IMR-90 (cell line): ENCODE measurements around the gene LDLRAD4. TPM values are rescaled to one million over a fixed set of nuclear protein-coding genes. Genes with fewer than 3 reads are reported as not detected.

Experiments
- ATAC-seq: fragments of 200-7000 bp; cut with Tn5 transposase; 2 replicates; pipeline ENCODE4 v1.9.1; 2020; ENCODE audit warnings: low read depth, mild to moderate bottlenecking, moderate library complexity
- BruUV-seq: library from RNA; stranded (reverse); fragments of 400-500 nt; replicated peaks from 2 replicates; lab custom pipeline; 2021; lab: Mats Ljungman, UMichigan
- CTCF ChIA-PET: fragments of 300-600 bp; formaldehyde crosslinking; extraction: SDS; loops from one replicate; lab custom pipeline; 2021; ENCODE audit warnings: antibody characterized with exemption; lab: Yijun Ruan, JAX
- POLR2A ChIA-PET: fragments of 300-600 bp; sonication (Branson Sonifier 250); formaldehyde crosslinking; loops from one replicate; lab custom pipeline; 2022; ENCODE audit warnings: antibody characterized with exemption; ENCODE audit not compliant: unreplicated experiment; lab: Charles Lee
- DNase-seq: peaks from one replicate; pipeline ENCODE4 v3.0.0; 2013
- H2AFZ ChIP-seq: replicated peaks from 2 replicates; pipeline ENCODE3; 2013; ENCODE audit warnings: low read length, mild to moderate bottlenecking; ENCODE audit not compliant: poor library complexity
- H2AK5ac ChIP-seq: 2 replicates; pipeline ENCODE4 v1.6.1; 2013; ENCODE audit warnings: low read depth, low read length, inconsistent platforms
- H2AK9ac ChIP-seq: replicated peaks from 2 replicates; pipeline ENCODE3; 2013; ENCODE audit warnings: mild to moderate bottlenecking, low read depth, low read length, moderate library complexity; ENCODE audit not compliant: poor library complexity
- H2BK120ac ChIP-seq: 2 replicates; pipeline ENCODE4 v1.6.1; 2013; ENCODE audit warnings: low read depth, low read length, inconsistent platforms
- H2BK15ac ChIP-seq: 3 replicates; pipeline ENCODE4 v1.6.1; 2013; ENCODE audit warnings: low read depth, low read length, inconsistent platforms
- H2BK20ac ChIP-seq: 2 replicates; pipeline ENCODE4 v1.6.1; 2013; ENCODE audit warnings: low read depth, mild to moderate bottlenecking, inconsistent platforms, low read length, moderate library complexity
- H2BK5ac ChIP-seq: 2 replicates; pipeline ENCODE4 v1.6.1; 2013; ENCODE audit warnings: mild to moderate bottlenecking, low read depth, low read length, inconsistent platforms; ENCODE audit not compliant: poor library complexity, severe bottlenecking
- H3K14ac ChIP-seq: replicated peaks from 2 replicates; pipeline ENCODE4 v1.6.1; 2013; ENCODE audit warnings: low read depth, low read length, inconsistent platforms
- H3K18ac ChIP-seq: 2 replicates; pipeline ENCODE4 v1.6.1; 2013; ENCODE audit warnings: low read depth, low read length, control low read depth
- H3K23ac ChIP-seq: 2 replicates; pipeline ENCODE4 v1.6.1; 2013; ENCODE audit warnings: low read depth, low read length, inconsistent platforms
- H3K27ac ChIP-seq: 2 replicates; pipeline ENCODE4 v1.5.1; 2013; ENCODE audit warnings: mild to moderate bottlenecking, control low read depth, low read length; ENCODE audit not compliant: insufficient read depth
- H3K27me3 ChIP-seq: 2 replicates; pipeline ENCODE4 v1.6.1; 2013; ENCODE audit warnings: low read length; ENCODE audit not compliant: control insufficient read depth, insufficient read depth
- H3K36me3 ChIP-seq: 2 replicates; pipeline ENCODE4 v1.6.1; 2013; ENCODE audit warnings: low read length, mixed read lengths; ENCODE audit not compliant: control insufficient read depth, insufficient read depth
- H3K4ac ChIP-seq: 2 replicates; pipeline ENCODE4 v1.6.1; 2013; ENCODE audit warnings: low read depth, low read length, inconsistent platforms
- H3K4me1 ChIP-seq: 2 replicates; pipeline ENCODE4 v1.6.1; 2013; ENCODE audit warnings: low read length, mixed read lengths; ENCODE audit not compliant: control insufficient read depth, insufficient read depth
- H3K4me2 ChIP-seq: 2 replicates; pipeline ENCODE4 v1.6.1; 2013; ENCODE audit warnings: low read depth, mild to moderate bottlenecking, control low read depth, low read length, moderate library complexity
- H3K4me3 ChIP-seq: 2 replicates; pipeline ENCODE4 v1.5.1; 2013; ENCODE audit warnings: low read depth, mild to moderate bottlenecking, control low read depth, low read length, moderate library complexity; ENCODE audit not compliant: insufficient read depth
- H3K56ac ChIP-seq: 2 replicates; pipeline ENCODE4 v1.6.1; 2013; ENCODE audit warnings: low read length, inconsistent platforms; ENCODE audit not compliant: insufficient read depth; ENCODE audit errors: extremely low read depth
- H3K79me1 ChIP-seq, 2 experiments: 2 replicates each; pipeline ENCODE4 v1.6.1; 2013; ENCODE audit warnings: low read length in 2 of 2, inconsistent platforms in 1 of 2, low read depth in 1 of 2
- H3K9ac ChIP-seq: 2 replicates; pipeline ENCODE4 v1.6.1; 2013; ENCODE audit warnings: low read depth, low read length, control low read depth
- H3K9me1 ChIP-seq: 2 replicates; pipeline ENCODE4 v1.6.1; 2013; ENCODE audit warnings: low read length, inconsistent platforms; ENCODE audit not compliant: insufficient read depth
- H3K9me3 ChIP-seq: 2 replicates; pipeline ENCODE4 v1.6.1; 2013; ENCODE audit warnings: low read length; ENCODE audit not compliant: control insufficient read depth, insufficient read depth
- H4K20me1 ChIP-seq: 2 replicates; pipeline ENCODE4 v1.6.1; 2013; ENCODE audit warnings: low read length, inconsistent platforms; ENCODE audit not compliant: insufficient read depth
- H4K5ac ChIP-seq: 2 replicates; pipeline ENCODE4 v1.6.1; 2013; ENCODE audit warnings: mild to moderate bottlenecking, low read depth, low read length, control low read depth
- H4K8ac ChIP-seq, 2 experiments: 2 replicates each; pipeline ENCODE4 v1.6.1; 2013; ENCODE audit warnings: low read depth in 2 of 2, low read length in 2 of 2, control low read depth in 1 of 2, inconsistent platforms in 1 of 2
- H4K91ac ChIP-seq: 2 replicates; pipeline ENCODE4 v1.6.1; 2013; ENCODE audit warnings: low read depth, low read length, inconsistent platforms; ENCODE audit not compliant: insufficient read depth
- BHLHE40 ChIP-seq: fragments of 150-350 bp; IDR thresholded peaks from 2 replicates; pipeline ENCODE4 v1.6.1; 2016; ENCODE audit warnings: mild to moderate bottlenecking, low read depth, low read length
- CHD1 ChIP-seq: IDR thresholded peaks from 2 replicates; pipeline ENCODE4 v1.6.1; 2012; ENCODE audit warnings: low read depth, low read length, improper control_type of control experiment
- FOS ChIP-seq: fragments of 150-350 bp; IDR thresholded peaks from 2 replicates; pipeline ENCODE4 v1.6.1; 2016; ENCODE audit warnings: low read depth, low read length
- MAFK ChIP-seq: IDR thresholded peaks from 2 replicates; pipeline ENCODE4 v1.6.1; 2012; ENCODE audit warnings: low read depth, low read length, improper control_type of control experiment
- MXI1 ChIP-seq: IDR thresholded peaks from 2 replicates; pipeline ENCODE4 v1.6.1; 2012; ENCODE audit warnings: low read depth, mild to moderate bottlenecking, low read length, moderate library complexity, borderline replicate concordance
- POLR2A ChIP-seq: IDR thresholded peaks from 2 replicates; pipeline ENCODE4 v1.6.1; 2012; ENCODE audit warnings: mild to moderate bottlenecking, low read depth, low read length
- SMC3 ChIP-seq: fragments of 150-350 bp; IDR thresholded peaks from 2 replicates; pipeline ENCODE4 v1.6.1; 2016; ENCODE audit warnings: low read depth, mild to moderate bottlenecking, antibody characterized with exemption, low read length, moderate library complexity
- WGBS, 2 experiments: methylation state at CpG; one replicate each; pipeline versions ENCODE4 v1.1.5 to v1.1.7; 2013; ENCODE audit warnings: missing lambda C conversion rate in 2 of 2; ENCODE audit not compliant: insufficient read length in 1 of 2; ENCODE audit errors: extremely low coverage in 2 of 2; 5-methylcytosine and 5-hydroxymethylcytosine counted together
- dilution Hi-C: fragments of 300-500 bp; cut with HindIII; formaldehyde crosslinking; loops from one replicate; pipeline ENCODE4 v1.14.3; 2018; ENCODE audit warnings: low sequenced_read_pairs; ENCODE audit not compliant: unreplicated experiment
- in situ Hi-C: fragments of 300-500 bp; cut with MboI; formaldehyde crosslinking; loops from 3 replicates; pipeline ENCODE4 v1.14.3; 2019; ENCODE audit warnings: low sequenced_read_pairs, inconsistent platforms, mixed read lengths
- intact Hi-C: fragments of 100-400 bp; cut with micrococcal nuclease; formaldehyde crosslinking; loops from 2 replicates; pipeline ENCODE4 v1.10.0; 2022
- polyA plus RNA-seq, 3 experiments: library from polyadenylated mRNA; depleted of rRNA; stranded (reverse); fragments of >200 nt; gene quantifications; 2 replicates each; pipeline ENCODE4 v1.2.3, GENCODE V29; 2012; ENCODE audit warnings: low replicate concordance in 1 of 3
- total RNA-seq: library from RNA; depleted of rRNA; stranded (reverse); fragments of >200 nt; gene quantifications from 2 replicates; pipeline ENCODE4 v1.2.3, GENCODE V29; 2012

The LDLRAD4 gene
- total and polyA plus RNA-seq, 2 of the 4 experiments (the other 2 are of a cell fraction), result not detected

DNA sequence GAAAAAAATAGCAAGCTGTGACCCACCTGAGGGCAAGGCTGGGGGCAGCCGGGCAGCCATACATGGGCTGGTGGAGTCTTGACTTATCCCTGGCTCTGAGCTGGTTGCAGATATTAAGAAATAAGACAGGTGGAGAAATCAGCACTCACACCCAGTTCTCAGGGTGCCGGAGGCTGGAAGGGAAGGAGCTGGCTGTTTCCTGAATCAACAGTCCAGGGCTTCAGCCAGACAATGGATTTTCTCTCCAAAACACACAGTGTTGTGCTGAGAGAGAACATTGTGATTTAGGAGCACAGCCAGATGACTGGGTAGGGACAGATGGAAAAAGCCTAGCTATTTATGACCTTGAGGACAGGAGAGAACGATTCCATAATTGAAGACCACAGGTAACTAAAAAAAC, 208.8 kb downstream of the LDLRAD4 start:
- Histone ChIP-seq H4K5ac (no peak overlapping the region), H3K27me3 (no peaks in the 10 kb centered on the region), H2BK120ac (no peak overlapping the region), H4K20me1 (no peaks in the 10 kb centered on the region), H3K4ac (no peak overlapping the region), H2AFZ (no peak overlapping the region), H3K9ac (no peak overlapping the region), H3K14ac (no peak overlapping the region), H3K23ac (no peak overlapping the region), H2AK9ac (no peak overlapping the region), H3K4me2 (no peak overlapping the region), H3K4me3 (no peak overlapping the region), H2BK5ac (no peak overlapping the region), H2BK15ac (no peak overlapping the region), H2AK5ac (no peak overlapping the region), H3K18ac (no peak overlapping the region), H2BK20ac (no peak overlapping the region), H4K91ac (no peak overlapping the region), H3K56ac (no peak overlapping the region), H3K27ac (no peak overlapping the region), H3K4me1 (no peaks in the 10 kb centered on the region), H3K9me1 (no peaks in the 10 kb centered on the region), H3K36me3 (no peaks in the 10 kb centered on the region), H4K8ac (no peak overlapping the region), H3K79me1 (no peaks in the 10 kb centered on the region), H3K9me3 (no peaks in the 10 kb centered on the region)
- no CpG with 5 or more reads among the region's 3 CpGs for WGBS, 2 experiments
- ATAC-seq (no peak), DNase-seq (no peak)
- TF ChIP-seq BHLHE40 (no peak), POLR2A (no peak), SMC3 (no peak), CHD1 (no peak), MXI1 (no peak), FOS (no peak), MAFK (no peak)
- dilution Hi-C loops (no loop called here), intact Hi-C loops (no loop called here), in situ Hi-C loops (no loop called here)
- CTCF ChIA-PET, result no interaction called here
- BruUV-seq, result no TSS peak
- POLR2A ChIA-PET, result no interaction called here
